ENCODE results near the gene ERI2. TPM values are rescaled to one million over a fixed set of nuclear protein-coding genes. Genes with fewer than 3 reads are reported as not detected.

The ERI2 gene
- total and polyA plus RNA-seq, 12 donors = 9.2 to 45.1 (median 21.7) TPM

GRCh38 chr16:20821682-20822081 is 15.4 kb upstream of the ERI2 start:
- DNase-seq = no peak
- no peaks in the 10 kb centered on the region for H3K4me1 ChIP-seq (replicated peaks in 1 of 2)
- no peak overlapping the region for H3K27ac ChIP-seq
- H3K36me3 ChIP-seq (replicated peaks in 1 of 2) = peaks cover 0 to 14% of the 10 kb centered on the region in 2 donors
- no peak for TF ChIP-seq CTCF (IDR thresholded peaks at IDR 0.05)
- no peak for TF ChIP-seq POLR2A (IDR thresholded peaks at IDR 0.05)
- no peaks in the 10 kb centered on the region for H3K9me3 ChIP-seq (replicated peaks in 1 of 3)
- 87 to 91% (median 89%) methylated on average over 4 of the region's 4 CpGs for WGBS, 4 donors
- H3K4me3 ChIP-seq = no peak overlapping the region
- intact Hi-C loops (cut with DNase I) = no loop called here
- no peaks in the 10 kb centered on the region for H3K27me3 ChIP-seq

- Histone ChIP-seq H3K27ac (no peak overlapping the region), H3K27me3 (no peaks in the 10 kb centered on the region), H3K9me3 (replicated peaks in 1 of 3) (no peaks in the 10 kb centered on the region), H3K4me1 (replicated peaks in 1 of 2) (no peaks in the 10 kb centered on the region), H3K4me3 (no peak overlapping the region), H3K36me3 (replicated peaks in 1 of 2) (peaks cover 0 to 21% of the 10 kb centered on the region in 2 donors)
- intact Hi-C loops (cut with DNase I) = no loop called here
- no peak for DNase-seq
- no peak for TF ChIP-seq POLR2A (IDR thresholded peaks at IDR 0.05)
- no peak for TF ChIP-seq CTCF (IDR thresholded peaks at IDR 0.05)
- WGBS, 4 donors = 97 to 100% (median 99%) methylated on average over 4 of the region's 4 CpGs
Observed at GRCh38 chr16:20818929-20819585, 12.8 kb upstream of the ERI2 start.

- no peaks in the 10 kb centered on the region for H3K9me3 ChIP-seq (replicated peaks in 1 of 3)
- peaks cover 0 to 8% of the 10 kb centered on the region in 2 donors for H3K36me3 ChIP-seq (replicated peaks in 1 of 2)
- no peak overlapping the region for H3K27ac ChIP-seq
- no peaks in the 10 kb centered on the region for H3K4me1 ChIP-seq (replicated peaks in 1 of 2)
- no peak for TF ChIP-seq CTCF (IDR thresholded peaks at IDR 0.05)
- TF ChIP-seq POLR2A (IDR thresholded peaks at IDR 0.05) = no peak
- no peak for DNase-seq
- intact Hi-C loops (cut with DNase I) = no loop called here
- 82 to 88% (median 87%) methylated on average over 4 of the region's 4 CpGs for whole genome bisulfite sequencing, 4 donors
- H3K4me3 ChIP-seq = no peak overlapping the region
- no peaks in the 10 kb centered on the region for H3K27me3 ChIP-seq
Observed at GRCh38 chr16:20814784-20815183, 8.5 kb upstream of the ERI2 start.

- H3K9me3 ChIP-seq (replicated peaks in 1 of 3) = no peaks in the 10 kb centered on the region
- 66 to 80% (median 72%) methylated on average over 2 of the region's 2 CpGs for WGBS, 4 donors
- H3K4me1 ChIP-seq (replicated peaks in 1 of 2) = no peaks in the 10 kb centered on the region
- no peak overlapping the region for H3K27ac ChIP-seq
- no peak overlapping the region for H3K4me3 ChIP-seq
- TF ChIP-seq CTCF (IDR thresholded peaks at IDR 0.05) (no peak), POLR2A (IDR thresholded peaks at IDR 0.05) (no peak)
- DNase-seq = no peak
- H3K27me3 ChIP-seq = no peaks in the 10 kb centered on the region
- peaks cover 0 to 8% of the 10 kb centered on the region in 2 donors for H3K36me3 ChIP-seq (replicated peaks in 1 of 2)
- intact Hi-C loops (cut with DNase I) = no loop called here
Observed at GRCh38 chr16:20812510-20812909, 6.2 kb upstream of the ERI2 start.
